PC-3 (cell line): ENCODE data around the gene C9orf43. TPM values are rescaled to one million over a fixed set of nuclear protein-coding genes. Genes with fewer than 3 reads are reported as not detected.
"Not testable (repeated sequence)": the region's sequence is repeated elsewhere in the genome, so short reads cannot be mapped to it uniquely, and the experiment has no call there.

Experiments used
- ATAC-seq: fragments of 200-7000 bp; cut with Tn5 transposase; 2 replicates; pipeline ENCODE4 v1.9.1; 2020; ENCODE audit warnings: mild to moderate bottlenecking, moderate library complexity
- BruUV-seq: library from RNA; stranded (reverse); fragments of 400-500 nt; replicated peaks from 2 replicates; lab custom pipeline; 2021; lab: Mats Ljungman, UMichigan
- CTCF ChIA-PET: fragments of 300-600 bp; sonication (Branson Sonifier 250); formaldehyde crosslinking; loops from one replicate; lab custom pipeline; 2022; ENCODE audit warnings: antibody characterized with exemption; lab: Charles Lee
- POLR2A ChIA-PET: fragments of 300-600 bp; sonication (Branson Sonifier 250); formaldehyde crosslinking; loops from one replicate; lab custom pipeline; 2022; ENCODE audit warnings: antibody characterized with exemption; ENCODE audit not compliant: unreplicated experiment; lab: Charles Lee
- DNase-seq: peaks from one replicate; pipeline ENCODE4 v3.0.0-alpha.2; 2015
- H2AFZ ChIP-seq: fragments of 300-600 bp; sonication (generic); 2 replicates; pipeline ENCODE4 v1.6.0; 2016; ENCODE audit warnings: antibody characterized with exemption, low read length
- H3F3A ChIP-seq: fragments of 300-600 bp; sonication (generic); one replicate; pipeline ENCODE4 v1.6.0; 2017; ENCODE audit warnings: antibody characterized with exemption, low read length, control low read depth, mild to moderate bottlenecking; ENCODE audit not compliant: unreplicated experiment
- H3K27ac ChIP-seq: fragments of 300-600 bp; sonication (generic); 2 replicates; pipeline ENCODE4 v1.5.1; 2016; ENCODE audit warnings: mild to moderate bottlenecking, low read length
- H3K27me3 ChIP-seq: fragments of 300-600 bp; sonication (generic); 2 replicates; pipeline ENCODE4 v1.6.1; 2016; ENCODE audit warnings: low read length, mixed read lengths
- H3K36me3 ChIP-seq: fragments of 300-600 bp; sonication (generic); 2 replicates; pipeline ENCODE4 v1.6.1; 2016; ENCODE audit warnings: low read depth, mixed run types, low read length, mixed read lengths
- H3K4me1 ChIP-seq: fragments of 300-600 bp; sonication (generic); 2 replicates; pipeline ENCODE4 v1.5.1; 2016; ENCODE audit warnings: low read length; ENCODE audit not compliant: insufficient read depth
- H3K4me2 ChIP-seq: fragments of 300-600 bp; sonication (generic); 2 replicates; pipeline ENCODE4 v1.6.0; 2016; ENCODE audit warnings: low read length
- H3K4me3 ChIP-seq: fragments of 300-600 bp; sonication (generic); 2 replicates; pipeline ENCODE4 v1.5.1; 2016; ENCODE audit warnings: mild to moderate bottlenecking, low read length, mixed read lengths
- H3K79me2 ChIP-seq: fragments of 300-600 bp; sonication (generic); 2 replicates; pipeline ENCODE4 v1.6.1; 2017; ENCODE audit warnings: low read length, mixed read lengths
- H3K9ac ChIP-seq: fragments of 300-600 bp; sonication (generic); 2 replicates; pipeline ENCODE4 v1.6.0; 2016; ENCODE audit warnings: mild to moderate bottlenecking, low read length
- H3K9me2 ChIP-seq: fragments of 300-600 bp; sonication (generic); replicated peaks from 2 replicates; pipeline ENCODE4 v1.6.1; 2016; ENCODE audit warnings: mixed run types, low read length, mixed read lengths
- H3K9me3 ChIP-seq: fragments of 300-600 bp; sonication (generic); 2 replicates; pipeline ENCODE4 v1.6.1; 2016; ENCODE audit warnings: low read length, mixed read lengths
- H4K20me1 ChIP-seq: fragments of 300-600 bp; sonication (generic); 2 replicates; pipeline ENCODE4 v1.6.1; 2016; ENCODE audit warnings: low read length, mixed read lengths
- EZH2 ChIP-seq: fragments of 300-600 bp; sonication (generic); IDR thresholded peaks from one replicate; pipeline ENCODE4 v1.6.1; 2017; ENCODE audit warnings: antibody characterized with exemption, mild to moderate bottlenecking, low read length; ENCODE audit not compliant: unreplicated experiment
- EZH2phosphoT487 ChIP-seq: fragments of 300-600 bp; sonication (generic); IDR thresholded peaks from 2 replicates; pipeline ENCODE4 v1.6.1; 2018; ENCODE audit warnings: mild to moderate bottlenecking, antibody characterized with exemption, low read length, borderline replicate concordance
- intact Hi-C: fragments of 100-400 bp; cut with micrococcal nuclease; formaldehyde crosslinking; loops from 2 replicates; pipeline ENCODE4 v1.9.0; 2023
- total RNA-seq: library from RNA; depleted of rRNA; stranded (reverse); fragments of >200 nt; gene quantifications from 2 replicates; pipeline ENCODE4 v1.2.3, GENCODE V29; 2014
- TF ChIP-seq, protein P1 (sequence below): fragments of 300-600 bp; sonication (generic); conservative IDR thresholded peaks from 2 replicates; pipeline ENCODE4 v1.5.1; 2017; ENCODE audit warnings: antibody characterized with exemption, low read depth, mild to moderate bottlenecking, low read length

The C9orf43 gene
- total RNA-seq, 1 experiment from 2014 or later: 0.29 TPM

DNA sequence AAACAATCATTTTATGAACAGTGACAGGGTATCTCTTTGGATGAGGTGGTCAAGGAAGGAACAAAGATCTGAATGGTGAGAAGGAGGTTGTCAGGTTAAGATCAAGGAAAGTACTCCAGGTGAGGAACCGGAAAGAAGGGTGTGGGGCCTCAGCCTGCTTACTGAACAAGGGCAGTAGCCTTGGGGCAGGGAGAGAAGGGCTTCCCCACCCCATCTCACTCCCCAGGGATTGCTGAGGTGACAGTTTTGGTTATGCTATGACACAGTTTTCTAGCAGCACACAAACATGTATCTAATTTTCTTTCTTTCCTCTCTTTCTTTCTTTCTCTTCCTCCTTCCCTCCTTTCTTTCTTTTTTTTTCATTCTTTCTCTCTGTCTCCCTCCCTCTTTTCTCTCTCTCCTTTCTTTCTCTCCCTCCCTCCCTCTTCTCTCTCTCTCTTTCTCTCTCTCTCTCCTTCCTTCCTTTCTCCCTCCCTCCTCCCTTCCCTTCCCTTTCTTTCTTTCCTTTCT lies 29.6 kb upstream of the C9orf43 start:
- no peak overlapping the region for H3K4me3 ChIP-seq
- TF ChIP-seq EZH2 (no peak), EZH2phosphoT487 (no peak)
- TF ChIP-seq, protein P1, sequence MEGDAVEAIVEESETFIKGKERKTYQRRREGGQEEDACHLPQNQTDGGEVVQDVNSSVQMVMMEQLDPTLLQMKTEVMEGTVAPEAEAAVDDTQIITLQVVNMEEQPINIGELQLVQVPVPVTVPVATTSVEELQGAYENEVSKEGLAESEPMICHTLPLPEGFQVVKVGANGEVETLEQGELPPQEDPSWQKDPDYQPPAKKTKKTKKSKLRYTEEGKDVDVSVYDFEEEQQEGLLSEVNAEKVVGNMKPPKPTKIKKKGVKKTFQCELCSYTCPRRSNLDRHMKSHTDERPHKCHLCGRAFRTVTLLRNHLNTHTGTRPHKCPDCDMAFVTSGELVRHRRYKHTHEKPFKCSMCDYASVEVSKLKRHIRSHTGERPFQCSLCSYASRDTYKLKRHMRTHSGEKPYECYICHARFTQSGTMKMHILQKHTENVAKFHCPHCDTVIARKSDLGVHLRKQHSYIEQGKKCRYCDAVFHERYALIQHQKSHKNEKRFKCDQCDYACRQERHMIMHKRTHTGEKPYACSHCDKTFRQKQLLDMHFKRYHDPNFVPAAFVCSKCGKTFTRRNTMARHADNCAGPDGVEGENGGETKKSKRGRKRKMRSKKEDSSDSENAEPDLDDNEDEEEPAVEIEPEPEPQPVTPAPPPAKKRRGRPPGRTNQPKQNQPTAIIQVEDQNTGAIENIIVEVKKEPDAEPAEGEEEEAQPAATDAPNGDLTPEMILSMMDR: no peak
- ChIA-PET CTCF (no interaction called here), POLR2A (no interaction called here)
- peaks cover 4% of the 10 kb centered on the region; the same call in 1 of the 2 replicates for H3K79me2 ChIP-seq
- intact Hi-C loops: no loop called here
- no peaks in the 10 kb centered on the region for H3K27me3 ChIP-seq
- no peaks in the 10 kb centered on the region for H3K36me3 ChIP-seq
- no peaks in the 10 kb centered on the region for H3F3A ChIP-seq
- H3K4me2 ChIP-seq: no peak overlapping the region
- no peaks in the 10 kb centered on the region for H4K20me1 ChIP-seq
- H3K9me3 ChIP-seq: no peaks in the 10 kb centered on the region
- H3K4me1 ChIP-seq: peaks cover 14% of the 10 kb centered on the region
- no peak overlapping the region for H3K27ac ChIP-seq
- peak; percentile 8 for DNase-seq
- H3K9me2 ChIP-seq: no peaks in the 10 kb centered on the region
- no TSS peak for BruUV-seq
- peak overlapping the region; percentile 40; the same call in 1 of the 2 replicates for H2AFZ ChIP-seq
- H3K9ac ChIP-seq: no peak overlapping the region
- ATAC-seq: no peak

DNA sequence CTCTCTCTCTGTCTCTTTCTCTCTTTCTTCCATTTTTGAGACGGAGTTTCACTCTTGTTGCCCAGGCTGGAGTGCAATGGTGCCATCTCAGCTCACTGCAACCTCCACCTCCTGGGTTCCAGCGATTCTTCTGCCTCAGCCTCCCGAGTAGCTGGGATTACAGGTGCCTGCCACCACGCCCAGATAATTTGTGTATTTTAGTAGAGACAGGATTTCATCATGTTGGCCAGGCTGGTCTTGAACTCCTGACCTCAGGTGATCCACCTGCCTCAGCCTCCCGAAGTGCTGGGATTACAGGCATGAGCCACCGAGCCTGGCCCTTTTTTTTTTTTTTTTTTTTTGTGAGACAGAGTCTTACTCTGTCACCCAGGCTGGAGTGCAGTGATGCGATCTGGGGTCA lies 29.1 kb upstream of the C9orf43 start:
- H3F3A ChIP-seq, H3K4me2 ChIP-seq, CTCF ChIA-PET, DNase-seq, H3K9me2 ChIP-seq, BruUV-seq, H3K4me3 ChIP-seq, ATAC-seq, intact Hi-C loops, POLR2A ChIA-PET, H3K27me3 ChIP-seq, H3K79me2 ChIP-seq, H4K20me1 ChIP-seq, H3K36me3 ChIP-seq, H2AFZ ChIP-seq, H3K9me3 ChIP-seq: not testable (repeated sequence)
- H3K27ac ChIP-seq: peak overlapping the region; percentile 74; the same call in 1 of the 2 replicates
- peak overlapping the region; percentile 40; the same call in 1 of the 2 replicates for H3K9ac ChIP-seq
- H3K4me1 ChIP-seq: peaks cover 14% of the 10 kb centered on the region

DNA sequence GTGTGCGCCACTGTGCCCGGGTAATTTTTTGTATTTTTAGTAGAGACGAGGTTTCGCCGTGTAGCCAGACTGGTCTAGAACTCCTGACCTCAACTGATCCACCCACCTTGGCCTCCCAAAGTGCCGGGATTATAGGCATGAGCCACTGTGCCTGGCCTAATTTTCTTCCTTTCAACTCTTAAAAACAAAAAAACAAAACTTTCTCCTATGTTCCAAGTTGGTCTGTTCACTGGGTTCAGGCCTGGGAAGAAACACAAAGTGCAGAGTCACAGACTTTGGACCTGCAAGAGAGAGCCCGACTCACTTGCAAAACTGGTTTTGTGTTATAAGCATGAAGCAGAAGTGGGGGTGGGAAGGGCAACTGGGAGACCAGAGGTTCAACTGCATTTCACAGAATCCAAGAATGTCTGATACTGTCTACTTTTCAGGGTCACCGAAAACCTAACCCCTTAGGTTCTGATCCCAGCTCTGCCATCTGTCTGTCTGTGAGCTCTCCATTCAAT lies 28.6 kb upstream of the C9orf43 start:
- H3K79me2 ChIP-seq: no peaks in the 10 kb centered on the region
- H3K9me3 ChIP-seq: no peaks in the 10 kb centered on the region
- intact Hi-C loops: no loop called here
- no peak overlapping the region for H3K4me3 ChIP-seq
- H3K27me3 ChIP-seq: no peaks in the 10 kb centered on the region
- BruUV-seq: no TSS peak
- no peaks in the 10 kb centered on the region for H3F3A ChIP-seq
- peak overlapping the region; percentile 74 for H3K27ac ChIP-seq
- ChIA-PET CTCF (no interaction called here), POLR2A (no interaction called here)
- ATAC-seq: peak; percentile 37; the same call in 1 of the 2 replicates
- H3K36me3 ChIP-seq: no peaks in the 10 kb centered on the region
- H3K4me1 ChIP-seq: peaks cover 14% of the 10 kb centered on the region
- peak overlapping the region; percentile 24 for H2AFZ ChIP-seq
- H4K20me1 ChIP-seq: no peaks in the 10 kb centered on the region
- H3K9me2 ChIP-seq: no peaks in the 10 kb centered on the region
- peak; percentile 70 for DNase-seq
- peak overlapping the region; percentile 40; the same call in 1 of the 2 replicates for H3K9ac ChIP-seq
- peak overlapping the region; percentile 70 for H3K4me2 ChIP-seq
- TF ChIP-seq, protein P1: no peak
- no peak for TF ChIP-seq EZH2
